Gastrocnemius medialis (tissue), 4 donors: ENCODE results near the gene CSTF1.

ENCODE experiments used
- POLR2A ChIP-seq, 2 donors: fragments of 450-650 bp; IDR thresholded peaks; one replicate each; pipeline ENCODE4 v1.6.1; 2017; ENCODE audit warnings: antibody characterized with exemption in 2 of 2, mild to moderate bottlenecking in 2 of 2, moderate library complexity in 2 of 2
- TF ChIP-seq, protein P1 (sequence below), 5 experiments: fragments of 450-650 bp in 3 of 5; fragments of 200-600 bp in 2 of 5; sonication (generic) in 2 of 5; IDR thresholded peaks in 4 of 5; conservative IDR thresholded peaks in 1 of 5; 1 replicate in 4 of 5; 2 replicates in 1 of 5; pipeline ENCODE4 v1.5.1; 2016 to 2019; ENCODE audit warnings: antibody characterized with exemption in 5 of 5, mild to moderate bottlenecking in 3 of 5, moderate library complexity in 3 of 5

DNA sequence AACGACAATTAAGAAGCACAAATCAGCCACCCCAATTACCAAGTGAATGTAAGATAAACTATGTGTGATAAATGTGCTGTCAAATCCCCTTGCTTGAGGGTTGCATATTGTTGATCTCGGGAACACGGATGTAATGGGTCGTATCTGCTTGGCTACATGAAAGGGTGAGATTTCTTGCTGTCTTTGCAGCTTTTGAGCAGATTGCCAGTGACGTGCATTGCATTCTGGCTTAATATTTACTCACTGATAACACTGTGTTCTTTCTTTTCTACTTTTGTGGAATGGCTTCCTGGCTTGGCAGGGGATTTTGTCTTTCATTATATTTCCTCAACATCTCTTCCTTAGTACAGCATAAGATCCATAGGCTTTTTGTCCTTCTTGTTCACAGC is 44.1 kb upstream of the CSTF1 start:
- TF ChIP-seq, protein P1, sequence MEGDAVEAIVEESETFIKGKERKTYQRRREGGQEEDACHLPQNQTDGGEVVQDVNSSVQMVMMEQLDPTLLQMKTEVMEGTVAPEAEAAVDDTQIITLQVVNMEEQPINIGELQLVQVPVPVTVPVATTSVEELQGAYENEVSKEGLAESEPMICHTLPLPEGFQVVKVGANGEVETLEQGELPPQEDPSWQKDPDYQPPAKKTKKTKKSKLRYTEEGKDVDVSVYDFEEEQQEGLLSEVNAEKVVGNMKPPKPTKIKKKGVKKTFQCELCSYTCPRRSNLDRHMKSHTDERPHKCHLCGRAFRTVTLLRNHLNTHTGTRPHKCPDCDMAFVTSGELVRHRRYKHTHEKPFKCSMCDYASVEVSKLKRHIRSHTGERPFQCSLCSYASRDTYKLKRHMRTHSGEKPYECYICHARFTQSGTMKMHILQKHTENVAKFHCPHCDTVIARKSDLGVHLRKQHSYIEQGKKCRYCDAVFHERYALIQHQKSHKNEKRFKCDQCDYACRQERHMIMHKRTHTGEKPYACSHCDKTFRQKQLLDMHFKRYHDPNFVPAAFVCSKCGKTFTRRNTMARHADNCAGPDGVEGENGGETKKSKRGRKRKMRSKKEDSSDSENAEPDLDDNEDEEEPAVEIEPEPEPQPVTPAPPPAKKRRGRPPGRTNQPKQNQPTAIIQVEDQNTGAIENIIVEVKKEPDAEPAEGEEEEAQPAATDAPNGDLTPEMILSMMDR (IDR thresholded peaks at IDR 0.05 in 4 of 5, conservative IDR thresholded peaks at IDR 0.05 in 1 of 5): no peak
- no peak for TF ChIP-seq POLR2A (IDR thresholded peaks at IDR 0.05)
